Measurements from ENCODE around the gene OR52H1.

GRCh38 chr11:5507933-5508305, 40.4 kb downstream of the OR52H1 start:
- TF ChIP-seq CTCF (conservative IDR thresholded peaks at IDR 0.05; ENCODE audit: low read depth, low read length) (no peak), POLR2A (IDR thresholded peaks at IDR 0.05; ENCODE audit: low read depth, low read length) (no peak), BHLHE40 (IDR thresholded peaks at IDR 0.05; ENCODE audit: low read depth, low read length) (no peak), MXI1 (IDR thresholded peaks at IDR 0.05; ENCODE audit: borderline replicate concordance, low read depth, low read length) (no peak), CEBPB (IDR thresholded peaks at IDR 0.05; ENCODE audit: low read depth, low read length) (no peak), RAD21 (IDR thresholded peaks at IDR 0.05; ENCODE audit: low read length) (no peak), FOS (IDR thresholded peaks at IDR 0.05; ENCODE audit: low read depth, low read length) (no peak), USF2 (IDR thresholded peaks at IDR 0.05; ENCODE audit: low read depth, low read length) (no peak), MAFK (IDR thresholded peaks at IDR 0.05; ENCODE audit: low read depth, low read length) (no peak), ELK1 (IDR thresholded peaks at IDR 0.05; ENCODE audit: borderline replicate concordance, low read depth, low read length) (no peak), SMC3 (IDR thresholded peaks at IDR 0.05; ENCODE audit: low read depth, low read length) (no peak)

All from IMR-90 (cell line).